HK-2 (cell line): ENCODE measurements around the gene ITIH4.
"Not testable (repeated sequence)": the region's sequence is repeated elsewhere in the genome, so short reads cannot be mapped to it uniquely, and the experiment has no call there.

Source experiments
- DNase-seq: peaks from one replicate; pipeline ENCODE4 v3.0.0-alpha.2; 2018; ENCODE audit not compliant: unreplicated experiment

Gene ITIH4

DNA sequence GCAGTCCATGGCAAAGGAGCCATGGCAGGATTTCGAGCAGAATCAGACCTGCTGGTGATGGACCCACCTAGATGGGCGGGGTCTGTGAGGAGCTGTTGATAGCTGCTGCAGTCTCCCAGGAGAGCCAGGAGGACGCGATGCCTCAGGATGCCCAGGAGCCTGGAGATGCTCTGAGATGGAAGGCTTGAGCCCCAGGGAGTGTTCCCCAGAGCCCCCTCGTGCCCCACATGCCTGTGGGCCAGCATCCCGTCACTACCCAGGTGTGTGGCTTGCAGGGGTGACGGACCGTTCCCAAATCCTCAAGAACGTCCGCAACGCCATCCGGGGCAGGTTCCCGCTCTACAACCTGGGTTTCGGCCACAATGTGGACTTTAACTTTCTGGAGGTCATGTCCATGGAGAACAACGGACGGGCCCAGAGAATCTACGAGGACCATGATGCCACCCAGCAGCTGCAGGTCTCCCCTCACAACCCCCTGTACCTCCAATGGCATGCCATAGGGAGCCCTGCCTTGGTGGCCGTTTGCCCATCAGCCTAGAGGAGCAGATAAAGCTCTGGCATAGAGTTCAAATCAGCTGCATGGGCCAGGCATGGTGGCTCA, 46.4 kb downstream of the ITIH4 start:
- no peak for DNase-seq

DNA sequence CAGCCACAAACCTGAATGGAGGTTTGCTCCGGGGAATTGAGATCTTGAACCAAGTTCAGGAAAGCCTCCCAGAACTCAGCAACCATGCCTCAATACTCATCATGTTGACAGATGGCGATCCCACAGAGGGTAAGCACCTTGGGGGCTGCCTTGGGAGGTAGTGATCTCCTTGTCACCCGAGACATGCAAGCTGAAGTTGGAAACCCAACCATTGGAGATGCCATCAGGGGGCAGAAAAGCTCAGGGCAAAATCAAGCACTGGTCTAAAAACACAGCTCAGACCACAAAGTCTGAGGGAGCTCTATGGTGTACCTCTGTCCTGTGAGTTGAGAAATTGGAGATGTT, 47.3 kb downstream of the ITIH4 start:
- no peak for DNase-seq

DNA sequence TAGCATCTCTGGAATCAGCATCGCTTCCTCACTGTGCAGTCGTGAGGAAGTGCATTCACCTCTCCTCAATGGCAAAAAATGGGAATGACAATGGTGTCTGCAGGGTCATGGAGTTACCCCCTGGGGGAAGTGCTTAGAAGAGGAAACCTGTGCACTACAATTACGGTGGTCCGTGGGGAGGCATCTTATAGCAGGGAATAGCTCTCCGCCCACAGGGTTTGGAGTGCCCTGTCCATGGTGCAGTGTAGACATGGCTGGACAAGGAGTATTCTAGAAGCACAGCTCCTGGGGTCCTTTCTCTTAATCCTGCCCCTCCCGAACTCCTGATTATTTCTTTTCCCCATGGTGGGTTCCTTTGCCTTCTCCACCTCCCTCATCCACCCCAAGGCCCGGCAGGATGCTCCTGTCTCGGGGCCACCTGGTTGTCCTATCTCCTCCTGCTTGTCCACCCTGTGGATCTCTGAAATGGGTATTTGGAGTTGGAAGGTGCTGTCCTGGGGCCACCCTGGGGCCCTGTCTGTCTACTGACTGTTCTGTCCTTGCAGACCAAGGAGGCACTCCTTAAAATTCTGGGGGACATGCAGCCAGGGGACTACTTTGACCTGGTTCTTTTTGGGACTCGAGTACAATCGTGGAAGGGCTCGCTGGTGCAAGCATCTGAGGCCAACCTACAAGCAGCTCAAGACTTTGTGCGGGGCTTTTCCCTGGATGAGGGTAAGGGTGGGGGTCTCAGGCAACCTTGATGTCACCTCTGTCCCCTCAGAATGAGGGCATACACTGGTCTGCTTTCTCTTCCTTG, 47.9 kb downstream of the ITIH4 start:
- DNase-seq = no peak

DNA sequence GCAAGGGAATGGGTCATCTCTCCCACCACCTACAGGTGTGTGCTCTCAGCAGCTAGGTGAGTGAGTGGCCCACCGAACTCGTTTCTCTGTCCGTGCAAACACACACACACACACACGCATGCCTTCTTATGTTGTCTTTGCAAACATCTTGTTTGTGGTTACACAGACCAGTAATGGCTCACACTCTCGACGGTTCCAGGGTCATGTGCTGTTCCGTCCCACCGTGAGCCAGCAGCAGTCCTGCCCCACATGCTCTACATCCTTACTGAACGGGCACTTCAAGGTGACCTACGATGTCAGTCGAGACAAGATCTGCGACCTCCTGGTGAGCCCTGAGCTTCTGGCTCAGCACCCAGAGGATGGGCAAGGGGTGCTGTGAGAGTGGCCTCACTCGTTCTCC, 48.7 kb downstream of the ITIH4 start:
- no peak for DNase-seq

DNA sequence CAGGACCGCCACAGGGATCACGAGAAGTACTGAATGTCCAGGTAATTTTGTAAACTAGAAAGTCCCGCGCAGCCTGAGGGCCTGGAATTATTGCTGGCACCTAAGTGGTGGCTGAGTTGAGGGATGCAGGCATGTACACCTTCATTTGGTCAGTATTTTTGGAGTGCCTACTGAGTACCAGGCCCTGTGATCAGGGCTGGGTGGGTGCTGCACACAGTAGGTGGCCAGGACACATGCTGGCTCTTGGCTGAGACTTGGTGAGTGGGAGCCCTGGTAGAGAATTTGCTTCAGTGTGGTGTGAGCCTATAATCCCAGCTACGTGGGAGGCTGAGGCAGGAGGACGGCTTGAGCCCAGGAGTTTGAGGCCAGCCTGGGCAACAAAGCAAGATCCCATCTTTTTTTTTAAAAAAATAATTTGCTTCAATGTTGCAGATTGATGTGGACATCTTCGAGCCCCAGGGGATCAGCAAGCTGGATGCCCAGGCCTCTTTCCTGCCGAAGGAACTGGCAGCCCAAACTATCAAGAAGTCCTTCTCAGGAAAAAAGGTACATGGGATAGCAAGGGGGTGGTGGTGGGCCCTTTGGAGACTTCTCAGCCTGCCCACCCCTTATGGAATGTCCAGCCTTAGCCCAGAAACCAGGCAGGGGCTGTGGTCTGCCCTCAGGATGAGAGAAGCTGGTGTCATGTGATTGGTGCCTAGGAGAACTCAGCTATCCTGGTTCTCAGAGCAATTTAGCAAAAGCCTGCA, 50.5 kb downstream of the ITIH4 start:
- DNase-seq = no peak

DNA sequence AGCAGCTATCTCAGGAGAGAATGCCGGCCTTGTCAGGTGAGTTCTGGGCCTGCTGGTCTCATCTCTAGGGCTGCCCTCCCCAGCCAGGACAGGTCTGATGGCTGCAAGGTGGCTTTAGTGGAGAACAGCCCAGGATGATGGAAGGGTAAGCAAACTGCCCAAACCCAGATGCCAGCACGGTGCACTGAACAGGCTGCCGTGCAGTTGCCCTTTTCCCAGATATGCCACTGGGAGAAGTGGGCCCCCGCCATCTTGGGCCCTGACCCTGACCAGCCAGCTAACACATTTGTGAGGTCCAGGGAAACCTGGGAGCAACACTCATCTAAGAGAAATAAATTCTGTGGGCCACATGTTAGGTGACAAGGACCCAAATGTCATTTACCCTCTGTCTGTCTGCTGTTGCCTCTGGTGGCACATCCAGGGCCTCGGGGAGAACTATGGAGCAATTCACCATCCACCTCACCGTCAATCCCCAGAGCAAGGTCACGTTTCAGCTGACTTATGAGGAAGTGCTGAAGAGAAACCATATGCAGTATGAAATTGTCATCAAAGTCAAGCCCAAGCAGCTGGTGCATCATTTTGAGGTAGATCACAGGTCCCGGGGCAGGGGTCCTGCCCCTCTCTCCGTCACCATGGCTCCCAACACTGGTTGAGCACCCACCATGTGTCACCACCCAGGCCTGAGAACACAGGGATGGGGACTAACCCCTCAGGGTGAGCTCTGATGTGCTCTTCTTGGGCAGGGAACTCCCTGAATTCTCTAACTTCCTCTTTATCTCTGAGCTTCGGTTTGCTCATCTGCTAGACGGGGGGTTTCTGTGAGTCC, 51.2 kb downstream of the ITIH4 start:
- no peak for DNase-seq

DNA sequence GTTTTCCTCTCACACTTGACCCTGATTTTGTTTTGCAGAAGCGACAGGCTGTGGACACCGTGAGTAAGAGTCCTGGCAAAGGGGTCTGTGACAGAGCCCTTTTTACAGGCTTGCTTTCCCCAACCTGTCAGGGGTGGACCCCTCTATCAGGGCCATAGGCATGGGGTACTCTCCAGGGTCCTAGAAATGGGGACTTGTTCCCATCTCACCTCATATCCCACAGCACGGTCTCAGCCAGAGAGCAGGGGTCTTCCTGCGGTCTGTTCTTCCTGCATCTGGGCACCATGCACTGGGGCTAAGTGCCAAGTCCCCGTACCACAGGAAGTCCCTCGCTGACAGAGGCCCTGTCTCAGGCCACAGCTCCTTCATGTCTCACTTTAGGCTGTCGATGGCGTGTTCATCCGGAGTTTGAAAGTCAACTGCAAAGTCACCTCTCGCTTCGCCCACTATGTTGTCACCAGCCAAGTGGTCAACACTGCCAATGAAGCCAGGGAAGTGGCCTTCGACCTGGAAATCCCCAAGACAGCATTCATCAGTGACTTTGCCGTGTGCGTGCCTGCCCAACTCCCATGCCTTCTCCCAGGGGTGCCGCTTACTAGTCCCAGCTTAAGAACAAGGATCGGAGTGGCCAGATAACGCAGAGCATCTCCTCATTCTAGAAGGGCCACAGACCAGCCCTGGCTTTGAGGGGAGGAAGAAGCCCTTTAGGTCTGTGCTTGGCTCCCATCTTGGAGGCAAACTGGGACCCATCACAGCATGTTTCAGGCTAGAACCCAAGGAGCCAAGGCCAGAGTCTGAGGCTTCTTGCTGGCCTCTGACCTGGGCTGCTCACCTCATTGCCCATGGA, 52.3 kb downstream of the ITIH4 start:
- no peak for DNase-seq

DNA sequence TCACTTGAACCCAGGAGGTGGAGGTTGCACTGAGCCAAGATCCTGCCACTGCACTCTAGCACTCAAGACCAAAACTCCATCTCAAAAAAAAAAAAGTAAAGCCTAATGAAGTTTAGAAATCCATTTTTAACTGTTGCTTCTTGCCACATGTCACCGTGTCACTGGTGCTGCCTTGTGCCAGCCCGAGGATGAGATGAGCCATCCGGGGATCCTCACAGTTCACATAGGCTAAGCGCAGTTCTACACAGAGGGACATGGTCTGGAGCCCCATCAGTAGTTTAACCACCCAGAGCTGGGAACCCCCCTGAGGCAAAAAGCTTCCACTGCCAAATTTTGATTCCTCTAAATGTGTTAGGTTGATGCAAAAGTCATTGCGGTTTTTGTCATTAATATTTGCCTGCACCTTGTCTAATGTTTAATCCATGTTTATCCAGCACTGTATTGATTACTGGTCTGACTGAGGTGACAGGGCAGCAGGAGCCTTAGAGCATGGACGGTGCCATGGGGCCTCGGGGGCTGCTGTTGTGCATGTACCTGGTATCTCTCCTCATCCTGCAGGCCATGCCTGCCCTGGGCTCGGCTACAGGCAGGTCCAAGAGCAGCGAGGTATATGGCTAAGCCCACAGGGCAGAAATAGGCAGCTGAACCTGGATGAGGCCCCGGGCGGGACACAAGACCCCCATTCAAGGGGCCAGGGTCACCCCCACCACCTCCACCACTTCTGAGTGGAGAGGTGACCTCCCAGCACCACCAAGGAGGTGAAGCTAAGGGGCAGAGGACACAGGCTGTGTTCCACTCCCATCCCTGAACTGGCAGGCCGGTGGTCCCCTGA, 53.1 kb downstream of the ITIH4 start, which contains the start of gene ITIH1:
Gene ITIH1, plus strand, starts transcription at position 473 of the 832 bp plus-strand sequence. Its CDS starts 17 bp downstream, at position 490.
- no peak for DNase-seq

DNA sequence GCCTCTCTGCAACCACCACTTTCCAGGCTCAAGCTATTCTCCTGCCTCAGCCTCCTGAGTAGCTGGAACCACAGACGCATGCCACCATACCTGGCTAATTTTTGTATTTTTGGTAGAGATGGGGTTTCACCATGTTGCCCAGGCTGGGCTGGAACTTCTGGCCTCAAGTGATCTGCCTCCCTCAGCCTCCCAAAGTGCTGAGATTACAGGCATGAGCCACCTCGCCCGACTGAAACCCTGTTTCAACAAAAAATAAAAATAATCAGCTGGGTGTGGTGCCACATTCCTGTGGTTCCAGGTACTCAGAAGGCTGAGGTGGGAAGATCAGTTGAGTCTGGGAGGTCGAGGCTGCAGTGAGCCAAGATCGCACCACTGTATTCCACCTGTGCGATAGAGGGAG, 54.0 kb downstream of the ITIH4 start:
- DNase-seq = not testable (repeated sequence)

DNA sequence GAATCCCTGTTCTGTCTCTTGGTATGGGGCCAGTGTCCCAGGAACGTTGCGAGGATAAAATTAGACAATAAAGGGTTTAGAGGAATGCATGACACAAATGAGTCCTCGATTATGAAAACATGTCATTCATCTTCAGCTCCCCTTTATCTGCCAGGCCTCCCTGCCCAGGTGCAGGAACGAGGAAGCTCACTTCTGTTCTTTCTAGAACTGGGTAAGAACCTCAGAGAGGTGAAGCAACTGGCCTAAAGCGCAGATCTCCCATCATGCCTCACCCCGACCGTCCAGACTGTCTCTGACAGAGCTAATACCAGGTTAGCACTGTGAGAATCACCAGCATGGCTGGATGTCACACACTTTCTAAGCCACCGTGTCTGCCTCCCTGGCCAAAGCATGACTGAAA, 54.6 kb downstream of the ITIH4 start:
- no peak for DNase-seq

DNA sequence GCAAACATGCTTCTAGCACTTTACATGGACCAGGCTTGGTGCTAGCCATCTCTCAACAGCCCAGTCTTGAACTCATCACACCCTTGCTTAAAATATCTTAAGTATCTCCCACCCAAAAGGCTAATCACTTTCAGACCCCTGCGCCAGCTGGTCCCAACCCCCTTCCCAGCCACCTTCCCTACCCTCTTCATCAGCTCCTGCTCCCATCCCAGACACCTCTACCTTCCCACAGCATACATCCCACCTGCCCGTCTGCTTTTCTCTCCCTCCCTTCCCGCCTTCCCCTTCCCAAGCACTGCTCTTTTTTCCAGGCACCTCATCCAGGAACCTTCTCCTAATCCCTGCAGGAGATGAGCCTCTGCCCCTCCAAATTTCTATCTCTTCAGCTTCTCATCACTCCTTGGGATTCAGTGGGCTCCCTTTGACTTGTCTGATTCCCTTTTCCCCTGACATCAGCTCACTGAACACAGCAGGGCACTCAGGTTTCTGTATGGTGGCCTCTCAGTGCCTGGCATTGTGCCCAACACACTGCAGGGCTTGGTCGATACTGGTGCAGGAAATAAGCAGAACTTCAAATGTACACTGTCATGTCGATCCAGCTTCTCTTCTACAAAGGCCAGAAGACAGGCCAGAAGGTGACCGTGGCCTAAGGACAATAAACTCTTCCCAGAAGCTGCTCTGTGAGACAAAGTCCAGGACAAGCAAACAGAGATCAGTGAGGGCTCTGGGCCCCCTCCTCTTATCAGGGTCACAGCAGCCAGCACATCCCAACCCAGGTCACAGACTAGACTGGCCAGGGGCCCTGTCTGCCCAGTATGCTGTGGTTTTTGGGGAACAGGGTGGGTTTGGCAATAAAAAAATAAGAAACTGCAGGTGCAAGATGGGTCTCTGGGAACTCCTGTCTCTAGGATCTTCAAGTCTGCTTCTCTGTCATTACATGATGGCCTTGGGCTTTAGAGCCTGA, 55.3 kb downstream of the ITIH4 start:
- no peak for DNase-seq

DNA sequence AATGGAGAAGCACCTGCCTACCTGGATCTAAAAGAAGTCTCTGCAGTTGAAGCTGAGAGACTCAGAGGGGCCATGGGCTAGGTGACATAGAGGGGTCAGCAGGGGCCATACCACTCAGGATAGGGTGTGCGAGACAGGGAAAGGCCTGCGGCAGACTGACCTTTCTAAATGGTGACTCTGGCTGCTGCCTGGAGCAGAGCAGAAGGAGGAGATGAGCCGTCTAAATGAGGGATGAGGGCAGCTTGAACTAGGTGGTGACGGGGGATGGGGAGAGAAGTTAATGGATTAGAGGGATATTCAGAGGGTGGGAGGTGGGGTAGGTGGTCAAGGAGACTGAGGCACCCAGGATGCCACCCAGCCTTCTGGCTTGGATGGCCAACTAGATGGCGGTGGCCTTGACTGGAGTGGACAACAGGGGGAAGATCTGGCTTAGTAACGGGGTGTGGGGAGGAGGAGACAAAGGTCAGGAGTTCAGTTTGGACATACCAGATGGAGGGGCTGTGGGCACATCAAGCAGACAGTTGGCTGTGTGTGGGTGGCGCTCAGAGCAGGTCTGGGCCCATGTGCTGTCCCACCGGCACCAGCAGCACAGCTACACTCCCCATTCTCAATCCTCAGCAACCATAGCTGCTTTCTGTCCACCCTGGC, 56.3 kb downstream of the ITIH4 start:
- DNase-seq = no peak

DNA sequence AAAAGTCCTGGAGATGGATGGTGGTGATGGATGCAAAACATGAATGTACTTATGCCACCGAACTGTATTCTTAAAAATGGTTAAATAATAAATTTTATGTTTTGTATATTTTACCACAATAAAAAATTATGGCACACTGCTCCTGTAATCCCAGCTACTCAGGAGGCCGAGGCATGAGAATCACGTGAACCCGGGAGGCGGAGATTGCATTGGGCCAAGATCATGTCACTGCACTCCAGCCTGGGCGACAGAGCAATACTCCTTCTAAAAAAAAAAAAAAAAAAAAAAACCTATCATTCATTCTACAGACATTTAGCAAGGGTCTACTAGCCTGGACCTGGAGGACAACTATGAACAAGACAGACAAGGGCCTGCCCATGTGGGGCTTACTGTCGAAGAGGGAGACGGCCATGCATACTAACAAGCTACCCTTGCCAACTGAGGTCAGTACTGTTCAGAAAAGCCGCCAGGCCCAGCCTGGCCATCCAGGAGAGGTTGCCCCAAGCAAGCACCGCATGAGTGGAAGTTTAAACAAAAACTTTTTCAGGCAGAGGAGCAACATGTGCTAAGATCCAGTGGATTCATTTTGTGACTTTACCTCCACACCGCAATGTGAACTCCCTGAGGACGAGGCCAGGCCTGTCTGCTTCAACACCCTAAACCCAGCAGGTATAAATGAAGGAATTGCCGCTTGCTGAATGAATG, 57.0 kb downstream of the ITIH4 start:
- no peak for DNase-seq

DNA sequence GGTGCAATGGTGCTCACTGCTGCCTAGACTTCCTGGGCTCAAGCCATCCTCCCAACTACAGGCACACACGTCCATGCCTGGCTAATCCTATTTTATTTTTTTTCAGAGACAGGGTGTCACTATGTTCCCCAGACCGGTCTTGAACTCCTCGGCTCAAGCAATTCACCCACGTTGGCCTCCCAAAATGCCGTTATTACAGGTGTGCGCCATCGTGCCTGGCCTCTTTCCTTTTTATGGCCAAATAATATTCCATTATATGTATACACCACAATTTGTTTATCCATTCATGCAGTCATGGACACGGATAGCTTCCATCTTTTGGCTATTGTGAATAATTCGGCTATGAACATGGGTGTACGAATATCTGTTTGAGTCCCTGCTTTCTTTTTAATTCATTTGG, 58.8 kb downstream of the ITIH4 start:
- no peak for DNase-seq

DNA sequence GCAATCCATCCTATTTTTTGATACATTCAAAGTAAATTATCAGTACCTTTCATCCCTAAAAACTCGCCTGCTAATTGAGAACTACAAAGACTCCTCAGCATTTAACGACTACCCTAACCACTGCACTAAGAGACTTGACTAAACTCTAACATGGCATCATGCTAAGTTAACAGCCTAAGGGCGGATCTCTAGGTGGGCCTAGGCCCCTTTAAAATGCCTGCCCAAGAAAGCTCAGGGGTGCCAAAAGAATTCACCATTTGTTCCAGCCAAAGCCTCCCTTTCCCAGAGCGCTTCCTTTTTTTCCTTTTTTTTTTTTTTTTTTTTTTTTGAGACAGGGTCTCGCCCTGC, 59.2 kb downstream of the ITIH4 start:
- no peak for DNase-seq

DNA sequence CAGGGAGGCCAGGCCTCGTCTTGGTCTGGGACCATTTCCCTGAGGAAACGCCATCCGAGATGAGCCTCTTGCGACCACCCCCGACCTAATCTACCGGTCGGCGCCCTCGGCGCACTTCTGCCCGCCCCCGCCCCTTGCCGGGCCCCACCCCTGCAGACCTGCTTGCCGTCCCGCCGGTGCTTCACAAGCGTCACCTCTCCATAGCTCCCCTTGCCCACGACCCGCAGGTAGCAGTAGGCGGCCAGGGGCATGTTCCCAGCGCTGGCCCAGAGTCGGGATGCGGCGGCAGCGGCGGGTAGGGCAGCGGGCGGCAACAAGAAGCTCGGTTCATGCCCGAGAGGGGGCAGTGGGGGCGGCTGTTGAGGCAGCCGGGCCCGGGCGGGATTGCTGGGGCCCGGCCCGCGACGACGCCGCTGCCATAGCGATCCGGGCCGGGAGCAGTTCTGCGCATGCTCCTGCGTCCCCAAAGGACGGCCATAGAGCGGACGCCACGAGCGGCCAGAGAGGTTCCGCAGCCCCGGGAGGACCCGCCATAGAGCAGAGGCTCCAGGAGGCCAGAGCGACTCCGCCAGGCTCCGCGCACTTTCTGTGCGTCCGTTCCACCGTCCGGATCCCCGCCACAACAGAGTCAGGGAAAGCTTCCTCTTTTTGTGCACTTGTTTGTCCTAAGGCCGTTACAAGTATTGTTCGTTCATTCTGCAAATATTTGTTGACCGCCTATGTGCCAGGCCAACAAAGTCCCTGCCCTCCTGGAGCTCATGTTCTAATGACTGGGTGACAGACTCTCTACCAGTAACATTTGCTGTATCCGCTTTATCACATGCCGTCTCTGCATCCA, 59.8 kb downstream of the ITIH4 start, which contains the start of gene NEK4:
Gene NEK4, minus strand, starts transcription at position 445 of the 838 bp plus-strand sequence. Its CDS starts 194 bp downstream, at position 251.
- peak; percentile 89 for DNase-seq
